HEK293T (cell line): ENCODE results near the gene SAMD8.

Experiments
- FOXK2 ChIP-seq: fragments of 450-650 bp; IDR thresholded peaks from 2 replicates; pipeline ENCODE4 v1.6.1; 2016; ENCODE audit warnings: mild to moderate bottlenecking
- NFRKB ChIP-seq: fragments of 450-650 bp; IDR thresholded peaks from 2 replicates; pipeline ENCODE4 v1.6.1; 2016; ENCODE audit warnings: mild to moderate bottlenecking, moderate library complexity
- SUZ12 ChIP-seq: fragments of 450-650 bp; IDR thresholded peaks from 2 replicates; pipeline ENCODE4 v1.6.1; 2016; ENCODE audit warnings: mild to moderate bottlenecking
- ZNF384 ChIP-seq: fragments of 450-650 bp; IDR thresholded peaks from 2 replicates; pipeline ENCODE4 v1.6.1; 2016
- TF ChIP-seq, protein P1 (sequence below): fragments of 450-650 bp; IDR thresholded peaks from 2 replicates; pipeline ENCODE4 v1.6.1; 2016

- TF ChIP-seq, protein P1, sequence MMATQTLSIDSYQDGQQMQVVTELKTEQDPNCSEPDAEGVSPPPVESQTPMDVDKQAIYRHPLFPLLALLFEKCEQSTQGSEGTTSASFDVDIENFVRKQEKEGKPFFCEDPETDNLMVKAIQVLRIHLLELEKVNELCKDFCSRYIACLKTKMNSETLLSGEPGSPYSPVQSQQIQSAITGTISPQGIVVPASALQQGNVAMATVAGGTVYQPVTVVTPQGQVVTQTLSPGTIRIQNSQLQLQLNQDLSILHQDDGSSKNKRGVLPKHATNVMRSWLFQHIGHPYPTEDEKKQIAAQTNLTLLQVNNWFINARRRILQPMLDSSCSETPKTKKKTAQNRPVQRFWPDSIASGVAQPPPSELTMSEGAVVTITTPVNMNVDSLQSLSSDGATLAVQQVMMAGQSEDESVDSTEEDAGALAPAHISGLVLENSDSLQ = no peak
- TF ChIP-seq FOXK2 = no peak
- no peak for TF ChIP-seq ZNF384
- no peak for TF ChIP-seq NFRKB
- TF ChIP-seq SUZ12 = no peak
Observed at GRCh38 chr10:75195035-75195763, 83.7 kb downstream of the SAMD8 start.
